ENCODE data around the gene INSC.

Gene INSC

DNA sequence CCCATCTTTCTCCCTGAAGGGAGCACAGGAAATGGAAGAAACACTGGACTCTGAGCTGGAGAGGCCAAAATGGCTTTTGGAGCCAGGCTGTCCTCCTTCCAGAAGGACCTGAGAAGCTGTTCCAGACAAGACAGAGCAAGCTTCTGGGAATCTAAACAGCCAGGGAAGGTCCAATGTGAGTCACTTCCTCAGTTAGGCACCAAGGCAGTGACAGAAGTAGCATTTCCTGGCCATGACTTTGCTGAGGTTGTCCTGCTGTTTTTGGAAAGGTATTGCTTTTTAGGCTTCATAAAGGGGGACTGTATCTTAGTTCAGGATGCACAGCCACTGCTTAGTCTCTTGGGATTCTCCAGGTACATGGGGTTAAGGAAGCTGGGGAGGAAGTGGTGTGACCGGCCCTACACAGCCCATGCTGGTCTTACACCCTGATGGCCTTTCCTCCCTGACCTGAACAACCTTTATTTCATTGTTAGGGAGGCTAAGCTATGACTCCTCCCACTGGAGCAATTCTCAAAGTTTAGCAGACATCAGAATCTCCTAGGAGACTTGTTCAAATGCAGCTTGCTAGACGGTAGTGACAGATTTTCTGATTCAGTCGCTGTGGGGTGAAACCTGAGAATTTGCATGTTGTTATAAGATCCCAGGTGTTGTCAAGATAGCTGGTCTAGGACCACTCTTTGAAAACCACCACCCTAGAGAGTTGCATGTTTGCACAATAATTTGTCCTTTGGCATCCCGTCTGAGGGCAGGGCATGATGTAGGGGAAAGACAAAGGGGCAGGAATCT, 6.8 kb upstream of the INSC start:
- no peak for DNase-seq (ENCODE audit: low read depth in 4 of 4, low spot score in 1 of 4)

DNA sequence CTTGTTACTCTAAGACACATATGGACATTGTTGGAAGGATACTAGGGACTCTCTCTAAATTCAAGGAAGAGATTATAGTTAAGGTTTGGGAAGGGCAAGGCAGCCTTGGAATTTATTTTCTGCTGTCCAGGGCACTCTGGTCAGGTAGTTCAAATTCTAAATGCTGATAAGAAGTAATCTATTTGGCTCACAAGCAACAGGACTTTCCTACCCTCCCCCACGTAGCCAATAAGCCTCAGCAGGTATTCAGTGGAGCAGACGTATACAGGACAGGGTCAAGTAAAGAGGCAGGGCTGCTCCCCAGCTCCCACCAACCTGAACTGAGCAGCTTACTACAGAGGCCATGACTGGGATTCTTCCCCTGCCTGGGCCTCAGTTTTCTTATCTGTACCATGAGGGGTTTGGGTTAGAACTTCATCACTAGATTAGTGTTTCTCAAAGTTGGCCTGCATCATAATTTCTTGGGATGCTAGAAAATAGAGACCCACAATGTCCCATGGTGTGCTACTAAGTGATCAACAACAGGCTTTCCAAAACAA, 6.1 kb upstream of the INSC start:
- DNase-seq (ENCODE audit: low read depth in 4 of 4, low spot score in 1 of 4) = no peak

GRCh38 chr11:15109602-15110001, 5.1 kb upstream of the INSC start:
- DNase-seq (ENCODE audit: low read depth in 4 of 4, low spot score in 1 of 4) = no peak

- DNase-seq (ENCODE audit: low read depth in 4 of 4, low spot score in 1 of 4) = no peak
Observed at GRCh38 chr11:15111215-15111614, 3.5 kb upstream of the INSC start.

- DNase-seq (ENCODE audit: low read depth in 4 of 4, low spot score in 1 of 4) = no peak
Observed at GRCh38 chr11:15112131-15112541, 2.6 kb upstream of the INSC start.

- DNase-seq (ENCODE audit: low read depth in 4 of 4, low spot score in 1 of 4) = no peak
Observed at GRCh38 chr11:15113381-15113780, 1.3 kb upstream of the INSC start.

- DNase-seq (ENCODE audit: low read depth in 4 of 4, low spot score in 1 of 4) = no peak
Observed at GRCh38 chr11:15115686-15116085, 963 bp downstream of the INSC start.

DNA sequence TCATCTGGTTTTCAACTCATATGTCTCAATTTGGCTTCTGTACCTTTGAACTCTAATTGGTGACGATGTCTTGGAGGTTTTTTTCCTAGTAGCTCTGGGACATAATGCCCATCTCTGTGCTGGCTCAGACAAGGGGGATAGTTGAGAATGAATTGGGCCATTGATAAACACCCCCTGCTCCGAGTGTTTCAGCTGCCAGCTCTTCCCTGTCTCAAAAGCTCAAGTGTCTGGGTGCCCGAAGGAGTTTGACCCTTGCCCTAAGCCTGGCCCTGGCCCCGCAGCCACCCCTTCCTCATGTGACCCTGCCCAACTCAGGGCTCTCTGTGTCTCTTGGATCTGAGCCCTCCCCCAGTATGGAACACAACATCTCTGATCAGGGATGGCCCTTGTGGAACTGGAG, 3.0 kb downstream of the INSC start:
- DNase-seq (ENCODE audit: low read depth in 4 of 4, low spot score in 1 of 4) = no peak

DNA sequence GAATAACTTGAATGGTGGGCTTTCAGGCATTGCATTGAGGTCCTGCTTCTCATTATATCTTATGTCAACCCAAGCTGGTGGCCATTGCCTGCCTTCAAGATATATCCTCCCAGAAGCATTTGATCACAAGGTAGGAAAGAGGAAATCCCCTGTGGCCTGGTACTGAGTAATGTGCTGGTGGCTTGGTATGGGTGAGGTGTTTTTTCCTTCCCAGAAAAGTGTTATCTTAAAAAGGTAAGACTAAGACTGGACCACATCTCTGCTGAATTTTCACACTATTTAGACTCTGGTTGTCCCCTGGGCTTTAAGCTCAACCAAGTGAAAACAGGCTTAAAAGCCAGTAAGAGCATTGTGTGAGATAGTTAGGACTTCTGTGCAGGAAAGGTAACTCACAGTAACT, 3.7 kb downstream of the INSC start:
- no peak for DNase-seq (ENCODE audit: low read depth in 4 of 4, low spot score in 1 of 4)

- no peak for DNase-seq (ENCODE audit: low read depth in 4 of 4, low spot score in 1 of 4)
Observed at GRCh38 chr11:15119352-15119751, 4.6 kb downstream of the INSC start.

DNA sequence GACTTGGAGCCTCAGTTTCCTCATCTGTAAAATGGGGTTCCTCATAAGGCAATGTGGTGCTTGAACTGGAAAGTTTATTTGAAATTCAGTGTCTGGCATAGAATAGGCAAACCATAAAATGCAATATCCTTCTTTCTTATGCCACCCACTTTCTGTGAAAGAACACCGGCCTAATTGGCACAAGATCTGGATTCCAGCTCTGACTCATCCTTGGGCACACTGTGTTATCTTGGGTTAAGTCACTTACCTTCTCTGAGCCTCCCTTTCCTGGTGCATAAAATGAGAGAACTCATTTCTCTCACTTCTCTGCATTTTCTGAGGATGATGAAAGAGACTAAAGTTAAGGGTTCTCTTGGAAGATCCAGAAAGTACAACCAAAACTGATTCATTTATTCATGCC, 5.1 kb downstream of the INSC start:
- no peak for DNase-seq (ENCODE audit: low read depth in 4 of 4, low spot score in 1 of 4)

- DNase-seq (ENCODE audit: low read depth in 4 of 4, low spot score in 1 of 4) = no peak
Observed at GRCh38 chr11:15123849-15124248, 9.1 kb downstream of the INSC start.

DNA sequence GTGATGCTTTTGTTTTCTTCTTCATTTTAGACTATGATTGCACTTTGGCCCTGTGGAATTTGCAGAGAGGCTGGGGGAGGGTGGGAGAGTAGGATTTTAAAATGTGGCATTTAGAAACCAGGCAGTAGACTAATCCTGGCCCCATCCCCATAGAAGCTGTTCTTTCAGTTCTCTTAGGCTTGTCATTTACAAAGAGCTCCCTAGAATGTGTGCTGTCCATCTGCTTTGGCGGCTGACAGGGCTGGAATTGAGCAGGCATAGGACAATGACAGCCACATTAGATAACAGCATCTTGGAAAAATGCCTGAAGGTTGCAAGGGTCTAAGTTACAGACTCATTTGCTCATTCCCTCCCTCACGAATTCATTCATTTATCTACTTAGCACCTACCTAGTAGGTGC, 9.8 kb downstream of the INSC start:
- DNase-seq (ENCODE audit: low read depth in 4 of 4, low spot score in 1 of 4) = no peak

DNA sequence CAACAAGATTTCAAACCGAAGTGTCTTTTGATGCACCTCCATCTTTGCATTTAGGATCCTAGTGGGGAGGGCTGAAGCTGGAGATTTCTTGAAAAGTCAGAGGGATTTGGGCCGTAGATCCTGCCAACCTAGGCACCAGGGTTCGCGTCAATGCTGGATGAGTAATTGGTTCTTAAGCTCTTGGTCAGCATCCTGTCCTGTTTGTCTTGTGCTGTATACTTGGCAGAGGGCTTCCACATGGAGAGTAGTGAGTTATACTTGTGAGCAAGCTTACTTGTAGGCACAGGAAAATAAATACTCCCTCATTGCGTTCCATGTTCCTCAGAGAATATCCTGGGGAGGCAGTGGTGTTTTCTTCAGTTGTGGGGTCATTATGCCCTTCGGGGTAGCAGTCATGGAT, 12.6 kb downstream of the INSC start:
- no peak for DNase-seq (ENCODE audit: low read depth in 4 of 4, low spot score in 1 of 4)

GRCh38 chr11:15128621-15129020, 13.9 kb downstream of the INSC start:
- no peak for DNase-seq (ENCODE audit: low read depth in 4 of 4, low spot score in 1 of 4)

GRCh38 chr11:15136166-15136565, 21.4 kb downstream of the INSC start:
- DNase-seq (ENCODE audit: low read depth in 4 of 4, low spot score in 1 of 4) = no peak

DNA sequence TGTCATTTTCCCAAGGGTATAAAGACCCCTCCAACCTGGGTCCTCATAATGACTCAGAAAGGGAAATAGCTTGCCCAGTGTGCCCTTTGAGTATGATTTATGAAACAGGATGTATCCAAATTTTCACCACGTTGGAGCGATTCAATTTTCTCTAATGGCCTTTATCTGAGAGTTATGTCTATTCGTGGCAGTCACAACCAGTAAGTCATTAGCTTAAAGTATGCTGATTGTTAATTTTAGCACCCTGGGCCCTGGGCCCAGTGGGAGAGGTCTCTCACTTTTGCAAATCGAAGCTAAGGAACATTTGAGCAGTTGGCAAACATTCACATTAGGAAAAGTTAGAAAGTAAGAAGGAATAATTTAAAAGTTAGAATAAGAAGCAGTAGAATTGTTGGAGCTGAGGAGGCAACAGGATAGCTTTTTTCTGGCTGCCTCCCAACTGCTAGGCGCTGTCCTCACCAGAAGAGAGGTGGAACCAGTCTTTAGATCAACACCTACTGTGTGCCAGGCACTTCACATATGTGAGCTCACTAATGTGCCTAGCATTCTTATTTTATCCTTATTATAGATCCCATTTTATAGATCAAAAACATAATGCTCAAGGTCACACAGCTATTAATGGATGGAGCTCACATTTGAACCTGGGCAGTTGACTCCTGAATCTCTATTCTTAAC, 24.5 kb downstream of the INSC start:
- DNase-seq (ENCODE audit: low read depth in 4 of 4, low spot score in 1 of 4) = no peak

GRCh38 chr11:15139958-15140659, 25.4 kb downstream of the INSC start:
- DNase-seq (ENCODE audit: low read depth in 4 of 4, low spot score in 1 of 4) = no peak

DNA sequence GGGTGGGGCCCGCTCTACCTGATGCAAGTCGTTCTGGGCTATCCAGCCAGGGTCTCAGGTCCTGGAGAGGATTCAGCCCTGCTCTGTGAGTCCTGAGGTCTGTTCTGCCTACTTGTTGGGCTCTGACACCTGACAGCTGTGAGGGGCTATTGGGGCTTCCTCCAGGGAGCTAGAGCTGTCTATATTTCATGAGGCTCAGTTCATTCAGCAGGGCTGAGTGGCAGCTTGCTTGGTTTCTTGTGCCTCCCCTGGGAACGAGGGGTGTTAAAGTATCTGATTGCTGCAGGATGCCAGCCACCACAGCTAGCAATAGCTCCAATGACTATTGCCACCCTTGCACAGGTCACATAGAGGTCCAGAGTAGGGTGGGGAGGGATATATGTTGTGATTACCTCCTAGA, 26.7 kb downstream of the INSC start:
- DNase-seq (ENCODE audit: low read depth in 4 of 4, low spot score in 1 of 4) = no peak

DNA sequence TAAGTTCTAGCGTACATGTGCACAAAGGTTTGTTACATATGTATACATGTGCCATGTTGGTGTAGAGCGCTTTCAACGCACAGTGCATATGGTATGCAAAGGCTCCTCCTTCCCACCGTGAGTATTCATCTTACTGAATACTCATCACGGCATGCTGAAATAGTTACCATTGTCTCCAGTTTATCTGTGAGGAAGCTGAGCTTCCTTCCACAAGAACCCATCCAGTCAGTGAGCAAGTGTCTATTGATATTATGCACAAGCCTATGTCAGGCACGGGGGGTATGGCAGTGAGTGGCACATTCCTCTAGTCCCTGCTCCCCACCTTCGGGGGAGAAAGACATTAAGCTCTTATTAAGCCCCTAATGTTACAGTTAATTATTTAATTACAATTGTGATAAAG, 28.1 kb downstream of the INSC start:
- DNase-seq (ENCODE audit: low read depth in 4 of 4, low spot score in 1 of 4) = no peak

DNA sequence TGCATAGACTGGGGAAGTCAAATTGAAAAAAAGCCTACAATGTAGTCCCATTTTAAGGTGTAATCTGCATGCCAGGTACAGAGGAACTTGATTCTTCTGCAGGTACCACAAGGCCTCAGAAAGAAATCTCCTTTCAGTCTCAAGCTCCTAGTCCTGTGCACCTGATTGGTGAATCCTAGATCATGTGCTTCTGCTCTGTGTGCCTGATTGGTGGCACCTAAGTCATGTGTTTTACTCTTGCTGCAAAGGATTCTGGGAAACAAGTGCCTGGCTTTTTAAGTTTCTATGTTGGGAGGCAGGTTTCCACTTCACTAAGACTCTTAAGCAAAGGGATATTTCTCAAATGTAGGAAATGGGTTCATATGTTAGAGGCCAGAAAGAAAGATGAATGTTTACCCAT, 29.1 kb downstream of the INSC start:
- DNase-seq (ENCODE audit: low read depth in 4 of 4, low spot score in 1 of 4) = no peak

DNA sequence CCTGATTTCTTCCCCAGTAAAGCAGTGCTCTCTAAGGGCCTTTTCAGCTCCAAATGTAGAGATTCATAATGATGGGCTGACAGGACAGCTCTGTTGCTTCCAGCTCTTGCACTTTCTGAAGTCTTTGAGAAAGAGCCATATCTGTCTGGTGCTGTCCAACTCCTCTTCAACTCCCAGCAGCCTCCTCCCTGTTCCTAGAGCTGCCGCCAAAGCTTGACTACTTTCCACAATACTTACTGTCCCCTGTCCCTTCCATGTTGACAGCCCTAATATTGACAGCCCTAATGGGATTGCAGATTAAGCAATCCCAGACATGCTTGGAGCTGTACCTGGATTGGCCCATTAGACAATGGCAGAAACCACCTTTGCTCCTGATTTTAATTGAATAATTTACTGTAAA, 29.6 kb downstream of the INSC start:
- DNase-seq (ENCODE audit: low read depth in 4 of 4, low spot score in 1 of 4) = no peak

All from stimulated activated CD4-positive, alpha-beta T cell treated with anti-CD3 and anti-CD28 coated beads, Interleukin-1b, Interleukin-23, amount 100 ng/mL, for 24 hours (primary cell).